Esophagus muscularis mucosa (tissue), 4 donors: ENCODE results near the gene CMYA5.

Experiments used
- CTCF ChIP-seq, 3 experiments: fragments of 200-600 bp in 2 of 3; fragments of 450-650 bp in 1 of 3; sonication (generic) in 2 of 3; IDR thresholded peaks; one replicate each; pipeline ENCODE4 v1.5.1; 2017 to 2019; ENCODE audit warnings: antibody characterized with exemption in 3 of 3, mild to moderate bottlenecking in 2 of 3, moderate library complexity in 1 of 3
- EP300 ChIP-seq: sonication (generic); formaldehyde crosslinking; IDR thresholded peaks from one replicate; pipeline ENCODE4 v1.6.1; 2017; ENCODE audit warnings: antibody characterized with exemption
- POLR2A ChIP-seq: fragments of 450-650 bp; IDR thresholded peaks from one replicate; pipeline ENCODE4 v1.6.1; 2017; ENCODE audit warnings: antibody characterized with exemption, moderate library complexity, mild to moderate bottlenecking, low read depth
- POLR2AphosphoS5 ChIP-seq, 2 donors: sonication (generic); formaldehyde crosslinking; IDR thresholded peaks; one replicate each; pipeline ENCODE4 v1.6.1; 2017; ENCODE audit warnings: antibody characterized with exemption in 2 of 2

GRCh38 chr5:79685627-79686026 is 4.0 kb upstream of the CMYA5 start:
- no peak for TF ChIP-seq EP300
- TF ChIP-seq CTCF (IDR thresholded peaks at IDR 0.05) = no peak
- no peak for TF ChIP-seq POLR2A
- TF ChIP-seq POLR2AphosphoS5 (IDR thresholded peaks at IDR 0.05) = no peak
